ENCODE data around the gene ZNF471. TPM values are rescaled to one million over a fixed set of nuclear protein-coding genes. Genes with fewer than 3 reads are reported as not detected.

Gene ZNF471
- total RNA-seq, 2 donors from 2014 or later = 3.9 to 6.2 TPM

GRCh38 chr19:56572589-56572988 is 64.9 kb downstream of the ZNF471 start:
- H3K36me3 ChIP-seq = peaks cover 70% of the 10 kb centered on the region
- DNase-seq (ENCODE audit: low spot score) (no peak), ATAC-seq (ENCODE audit: insufficient number of reproducible peaks, low FRiP score, low read depth) (no peak)
- H3K27me3 ChIP-seq (replicated peaks; ENCODE audit: insufficient read depth) = no peaks in the 10 kb centered on the region
- no peak overlapping the region for H3K4me3 ChIP-seq
- peaks cover 6 to 10% of the 10 kb centered on the region in 2 donors for H3K4me1 ChIP-seq (ENCODE audit: control insufficient read depth in 1 of 2, low read depth in 2 of 2)
- peaks cover 92% of the 10 kb centered on the region for H3K9me3 ChIP-seq
- no peak for TF ChIP-seq CTCF (IDR thresholded peaks at IDR 0.05)
- H3K27ac ChIP-seq = no peak overlapping the region

GRCh38 chr19:56573914-56574313 is 66.3 kb downstream of the ZNF471 start:
- Histone ChIP-seq H3K36me3 (peaks cover 75% of the 10 kb centered on the region), H3K4me1 (ENCODE audit: control insufficient read depth in 1 of 2, low read depth in 2 of 2) (no peaks in the 10 kb centered on the region), H3K9me3 (peaks cover 96% of the 10 kb centered on the region), H3K27me3 (replicated peaks; ENCODE audit: insufficient read depth) (no peaks in the 10 kb centered on the region), H3K4me3 (no peak overlapping the region), H3K27ac (no peak overlapping the region)
- ATAC-seq (ENCODE audit: insufficient number of reproducible peaks, low FRiP score, low read depth) = no peak
- DNase-seq (ENCODE audit: low spot score) = no peak
- no peak for TF ChIP-seq CTCF (IDR thresholded peaks at IDR 0.05)

GRCh38 chr19:56577719-56578602 is 70.3 kb downstream of the ZNF471 start:
- no peak for DNase-seq (ENCODE audit: low spot score)
- no peak overlapping the region for H3K27ac ChIP-seq
- no peak for TF ChIP-seq CTCF (IDR thresholded peaks at IDR 0.05)
- ATAC-seq (ENCODE audit: insufficient number of reproducible peaks, low FRiP score, low read depth) = no peak
- no peaks in the 10 kb centered on the region for H3K27me3 ChIP-seq (replicated peaks; ENCODE audit: insufficient read depth)
- H3K4me1 ChIP-seq (ENCODE audit: control insufficient read depth in 1 of 2, low read depth in 2 of 2) = no peaks in the 10 kb centered on the region
- H3K36me3 ChIP-seq = peaks cover 50% of the 10 kb centered on the region
- peak overlapping the region; percentile 18 for H3K4me3 ChIP-seq
- peaks cover 98% of the 10 kb centered on the region for H3K9me3 ChIP-seq

Other genes starting within 250 kb of the ZNF471 start
- gene EDDM13, start 235.1 kb upstream of the ZNF471 start, total RNA-seq = not detected
- 10 to 100 TPM in 1 of 2 donors, 1 to 10 TPM in 1; 7.3 to 11.9 TPM for gene ZSCAN5A, start 193.0 kb upstream of the ZNF471 start, total RNA-seq
- gene ZNF582, start 114.3 kb upstream of the ZNF471 start, total RNA-seq = 1 to 10 TPM; 2.1 to 2.6 TPM
- gene ZNF583, start 103.5 kb upstream of the ZNF471 start, total RNA-seq = 10 to 100 TPM in 1 of 2 donors, 1 to 10 TPM in 1; 4.2 to 20.9 TPM
- gene ZNF667, start 30.5 kb upstream of the ZNF471 start, total RNA-seq = 1 to 10 TPM; 4.6 to 7.8 TPM
- 10 to 100 TPM; 10.4 to 15.8 TPM for gene ZFP28, start 31.1 kb downstream of the ZNF471 start, total RNA-seq
- 1 to 10 TPM; 4.1 to 5.7 TPM for gene ZNF470, start 59.6 kb downstream of the ZNF471 start, total RNA-seq
- 10 to 100 TPM; 11.6 to 16.2 TPM for gene ZNF71, start 87.4 kb downstream of the ZNF471 start, total RNA-seq
- gene SMIM17, start 135.3 kb downstream of the ZNF471 start, total RNA-seq = 1 to 10 TPM in 1 of 2 donors, not detected in 1; 4.4 TPM
- gene ZNF835, start 163.9 kb downstream of the ZNF471 start, total RNA-seq = 10 to 100 TPM in 1 of 2 donors, 1 to 10 TPM in 1; 4.7 to 14.5 TPM